Activated effector memory CD4-positive, alpha-beta T cell treated with anti-CD3 and anti-CD28 coated beads, Interleukin-2, amount 50 U/mL, for 16 hours (primary cell): ENCODE measurements around the gene SORBS1.
"Not testable (repeated sequence)": the region's sequence is repeated elsewhere in the genome, so short reads cannot be mapped to it uniquely, and the experiment has no call there.

Experiments used
- DNase-seq: peaks from one replicate; pipeline ENCODE4 v3.0.0-alpha.2; 2020

The SORBS1 gene

GRCh38 chr10:95480102-95480900, 80.9 kb downstream of the SORBS1 start:
- no peak for DNase-seq

- no peak for DNase-seq
These were observed 82.2 kb downstream of the SORBS1 start for GRCh38 chr10:95478935-95479334.

- no peak for DNase-seq
These were observed 83.0 kb downstream of the SORBS1 start for GRCh38 chr10:95478185-95478584.

- no peak for DNase-seq
These were observed 84.0 kb downstream of the SORBS1 start for GRCh38 chr10:95477175-95477520.

DNA sequence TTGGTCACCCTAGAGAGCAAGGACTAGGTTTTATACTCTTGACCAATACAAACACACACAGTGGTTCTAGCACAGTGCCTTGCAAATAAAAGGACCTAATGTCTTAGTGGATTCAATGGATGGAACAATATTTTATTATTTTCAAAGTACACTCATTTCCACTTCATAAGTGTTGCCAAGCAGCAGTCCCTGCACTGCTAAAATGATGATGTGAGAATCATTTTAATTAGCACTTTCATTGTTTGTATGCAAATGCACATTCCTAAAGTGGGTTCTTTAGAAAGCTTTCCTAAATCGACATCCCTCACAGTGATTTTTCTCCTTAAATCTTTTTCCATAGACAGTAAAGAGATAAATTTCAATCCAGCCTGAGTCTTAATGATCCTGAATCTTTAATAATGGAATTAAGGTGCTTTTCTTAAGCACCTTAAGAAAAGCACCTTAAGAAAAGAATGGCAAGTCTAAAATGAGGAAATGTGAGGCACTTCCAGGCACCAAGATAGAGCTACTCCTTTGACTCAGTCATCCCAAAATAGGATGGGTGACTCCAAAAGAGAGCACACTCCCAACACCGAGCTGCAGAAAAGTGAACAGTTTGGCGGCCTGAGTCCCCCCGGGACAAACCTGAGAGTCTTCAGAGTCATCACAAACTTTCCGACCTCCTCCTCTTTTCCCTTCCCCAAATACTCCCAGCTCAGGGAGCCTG, 84.5 kb downstream of the SORBS1 start:
- no peak for DNase-seq

DNA sequence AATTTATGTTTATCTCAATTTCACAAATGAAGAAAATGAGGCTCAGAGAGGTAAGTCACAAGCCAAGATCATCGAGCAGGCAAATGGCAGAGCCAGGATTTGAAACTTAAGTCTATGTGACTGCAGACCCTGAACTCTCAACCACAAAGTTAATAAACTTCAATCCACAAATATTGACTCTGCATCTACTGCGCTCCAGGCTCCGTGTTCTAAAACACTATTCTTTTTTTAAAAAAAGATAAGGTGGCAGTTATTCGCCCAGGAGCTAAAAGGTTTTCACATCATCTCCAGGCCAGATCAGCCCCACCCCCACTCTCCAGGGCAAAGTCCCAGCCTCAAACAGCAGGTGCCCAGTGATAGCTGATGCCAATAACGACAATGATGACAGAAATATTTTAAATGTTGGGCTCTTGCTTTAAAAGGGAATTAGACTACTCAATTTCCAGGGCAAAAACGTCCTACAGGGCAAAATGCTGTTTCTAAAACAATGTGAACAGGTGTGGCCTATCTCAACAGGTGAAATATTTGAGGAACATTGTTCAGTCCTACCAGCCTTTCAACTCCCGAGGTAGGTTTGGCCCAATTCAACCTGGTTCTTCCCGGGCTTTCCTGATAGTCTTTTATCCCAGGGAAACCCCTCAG, 85.2 kb downstream of the SORBS1 start:
- DNase-seq: no peak

DNA sequence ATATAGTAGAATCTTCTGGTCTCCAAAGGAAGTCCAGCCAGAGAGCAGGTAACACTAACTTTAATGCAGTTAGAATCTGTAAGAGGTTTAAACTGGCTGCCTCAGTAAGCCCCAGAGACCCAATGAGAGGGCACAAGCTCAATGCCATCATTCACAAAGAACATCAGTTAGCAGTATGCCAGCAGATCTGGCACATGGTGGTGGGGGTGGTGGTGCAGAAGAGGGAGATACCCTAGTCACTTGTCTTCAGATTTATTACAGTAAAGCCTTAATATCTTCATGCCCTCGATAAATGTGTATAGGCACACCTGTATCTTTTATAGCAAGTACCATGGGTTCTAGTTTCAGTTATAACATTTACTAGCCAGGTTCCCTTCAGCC, 86.2 kb downstream of the SORBS1 start:
- DNase-seq: no peak

GRCh38 chr10:95474228-95475002, 86.8 kb downstream of the SORBS1 start:
- DNase-seq: no peak

DNA sequence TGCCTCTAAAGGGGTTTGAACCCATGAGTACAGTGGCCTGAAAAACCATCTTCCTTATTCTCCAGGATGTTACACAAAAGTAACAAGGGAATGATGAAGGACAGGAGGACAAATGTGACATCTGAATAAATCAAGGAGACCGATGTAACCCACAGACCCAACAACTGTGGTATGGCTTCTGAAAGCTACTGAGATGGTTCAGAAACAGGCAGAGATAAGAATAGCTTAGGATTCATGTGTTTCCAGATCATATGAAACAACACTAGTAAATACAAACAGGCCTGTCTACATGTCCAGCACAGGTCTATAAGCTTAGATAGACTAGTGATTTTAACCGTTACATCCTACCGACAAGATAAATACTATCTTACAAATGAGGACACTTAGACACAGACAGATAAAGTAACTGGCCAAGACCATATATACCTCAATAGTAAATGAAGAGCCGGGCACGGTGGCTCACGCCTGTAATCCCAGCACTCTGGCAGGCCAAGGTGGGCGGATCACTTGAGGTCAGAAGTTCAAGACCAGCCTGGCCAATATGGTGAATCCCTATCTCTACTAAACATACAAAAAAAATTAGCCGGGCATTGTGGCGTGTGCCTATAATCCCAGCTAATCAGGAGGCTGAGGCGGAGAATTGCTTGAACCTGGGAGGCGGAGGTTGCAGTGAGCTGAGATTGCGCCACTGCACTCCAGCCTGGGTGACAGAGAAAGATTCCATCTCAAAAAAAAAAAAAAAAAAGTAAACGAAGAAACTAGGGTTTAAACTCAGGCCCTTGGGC, 88.7 kb downstream of the SORBS1 start:
- DNase-seq: no peak

- DNase-seq: no peak
These were observed 91.5 kb downstream of the SORBS1 start for GRCh38 chr10:95469676-95470075.

- DNase-seq: no peak
These were observed 91.9 kb downstream of the SORBS1 start for GRCh38 chr10:95469251-95469650.

- DNase-seq: not testable (repeated sequence)
These were observed 93.5 kb downstream of the SORBS1 start for GRCh38 chr10:95467642-95468041.

DNA sequence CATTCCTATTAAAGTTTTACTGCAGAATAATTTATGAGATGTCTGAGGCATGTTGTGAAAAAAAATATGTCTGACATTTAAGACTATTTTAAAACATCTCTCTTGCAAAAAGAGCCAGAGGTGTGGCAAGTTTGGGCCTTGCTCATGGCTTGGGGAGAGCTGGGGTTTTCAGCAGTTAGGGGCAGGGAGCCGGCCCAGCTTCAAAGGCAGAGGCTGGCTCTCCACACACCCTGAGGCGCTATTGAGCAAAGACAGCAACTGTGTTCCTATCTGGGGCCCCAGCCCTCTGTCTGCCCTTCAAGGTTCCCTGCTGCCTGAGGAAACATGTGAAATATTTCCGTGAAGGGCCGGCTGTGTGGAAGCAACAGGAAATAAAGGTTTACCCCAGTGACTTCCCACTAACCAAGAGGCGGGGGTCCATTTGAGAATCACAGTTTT, 94.0 kb downstream of the SORBS1 start:
- no peak for DNase-seq

DNA sequence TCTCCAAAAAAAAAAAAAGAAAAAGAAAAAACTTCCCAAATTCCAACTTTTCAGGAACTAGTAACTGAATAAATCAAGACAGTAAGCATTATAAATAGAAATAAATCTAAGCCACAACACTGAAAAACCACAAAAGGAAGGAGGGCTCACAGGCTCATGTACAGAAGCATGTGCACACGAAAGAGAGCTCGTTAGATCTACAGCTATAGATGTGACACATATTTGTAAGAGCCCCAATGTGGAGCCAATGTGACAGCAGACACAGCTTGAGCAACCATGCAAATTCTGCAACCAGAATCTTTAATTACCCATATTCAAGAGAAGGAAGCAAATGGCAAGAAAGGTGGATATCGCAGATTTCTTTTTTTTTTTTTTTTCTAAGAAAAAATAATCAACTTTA, 94.7 kb downstream of the SORBS1 start:
- DNase-seq: no peak

GRCh38 chr10:95464280-95464679, 96.9 kb downstream of the SORBS1 start:
- no peak for DNase-seq

DNA sequence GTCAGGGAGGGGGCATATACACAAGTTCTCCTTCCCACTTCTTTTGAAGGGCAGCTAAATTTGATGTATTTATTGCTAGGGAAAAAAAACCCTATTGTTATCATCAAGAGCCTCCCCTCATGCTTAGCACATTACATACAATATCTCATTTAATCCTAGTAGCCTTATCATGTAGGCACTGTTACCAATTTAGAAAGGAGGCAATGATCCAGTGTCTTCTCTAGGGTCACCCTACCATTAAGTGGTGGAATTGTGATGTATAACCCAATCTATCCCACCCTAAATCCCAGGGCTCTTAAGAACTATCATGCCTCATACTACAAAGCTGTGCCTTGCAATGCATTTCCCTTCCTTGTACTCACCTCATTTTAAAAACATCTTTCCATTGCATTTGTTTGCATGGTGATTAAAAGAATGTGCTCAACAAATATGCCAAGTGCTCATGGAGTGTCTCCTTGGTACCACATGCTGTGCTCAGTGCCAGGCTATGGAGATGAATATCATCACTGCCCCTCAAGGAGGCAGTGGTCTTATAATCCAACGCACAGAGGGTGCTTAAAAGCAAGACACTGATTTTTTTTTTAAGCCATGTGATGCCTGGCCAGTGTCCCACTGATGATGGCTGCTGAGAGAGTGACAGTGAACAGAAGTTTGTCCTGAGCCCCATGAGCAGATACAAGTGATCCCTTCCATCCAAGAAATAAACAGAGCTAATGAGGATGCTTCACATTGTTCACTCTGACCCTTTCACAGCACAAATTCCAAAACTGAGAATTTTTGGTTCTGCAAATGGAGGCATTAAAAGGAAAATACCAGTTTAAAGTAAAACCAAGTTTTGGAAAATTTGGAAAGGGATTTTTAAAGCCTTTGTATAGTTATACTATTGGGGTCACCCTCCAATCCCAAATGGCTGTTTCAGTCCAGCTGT, 98.2 kb downstream of the SORBS1 start:
- no peak for DNase-seq

DNA sequence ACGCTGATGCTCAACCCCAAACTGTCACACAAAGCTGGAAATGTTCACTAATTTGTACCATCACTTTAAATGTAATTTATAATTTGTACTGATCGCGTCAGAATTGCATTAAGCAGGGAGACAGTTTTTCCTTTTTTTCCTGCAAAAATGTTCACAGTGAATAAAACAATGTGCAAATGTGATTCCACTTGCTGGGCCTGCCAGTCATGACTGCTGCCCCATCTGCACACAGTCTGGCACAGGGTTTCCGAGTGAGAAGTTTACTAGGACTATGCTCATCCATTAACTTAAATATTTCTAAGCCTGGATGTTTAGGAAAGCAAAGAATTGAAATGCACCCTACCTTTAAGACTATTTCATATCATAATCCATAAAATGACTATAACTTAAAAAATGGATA, 99.6 kb downstream of the SORBS1 start:
- no peak for DNase-seq

DNA sequence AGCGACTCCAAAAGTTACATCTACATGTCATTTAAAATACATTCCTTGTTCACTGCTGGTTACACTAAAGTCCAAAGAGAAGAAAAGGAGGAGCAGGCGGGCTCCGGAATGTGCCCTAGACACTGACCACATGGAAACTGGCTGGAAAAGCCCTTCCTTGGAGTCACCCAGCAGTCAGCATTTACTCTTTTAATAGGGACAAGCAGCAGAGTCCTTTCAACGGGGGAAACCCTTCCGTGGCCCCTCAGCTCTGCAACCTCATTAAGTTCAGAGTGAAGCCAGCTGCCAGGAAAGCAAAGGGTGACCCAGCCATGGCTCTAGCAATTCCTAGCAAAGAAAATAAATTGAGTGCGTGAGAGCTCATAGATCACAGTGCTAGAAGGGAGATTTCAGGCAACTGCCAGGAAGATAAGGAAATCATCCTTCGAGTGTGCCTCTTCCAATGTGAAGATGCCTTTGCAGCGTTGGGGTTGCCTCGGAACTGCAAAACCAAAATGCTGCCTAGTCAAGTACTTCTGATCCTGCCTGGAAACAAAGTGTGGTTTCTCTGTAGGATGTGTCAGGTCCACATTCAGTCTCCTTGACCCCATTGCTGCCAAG, 101.6 kb downstream of the SORBS1 start:
- DNase-seq: no peak

DNA sequence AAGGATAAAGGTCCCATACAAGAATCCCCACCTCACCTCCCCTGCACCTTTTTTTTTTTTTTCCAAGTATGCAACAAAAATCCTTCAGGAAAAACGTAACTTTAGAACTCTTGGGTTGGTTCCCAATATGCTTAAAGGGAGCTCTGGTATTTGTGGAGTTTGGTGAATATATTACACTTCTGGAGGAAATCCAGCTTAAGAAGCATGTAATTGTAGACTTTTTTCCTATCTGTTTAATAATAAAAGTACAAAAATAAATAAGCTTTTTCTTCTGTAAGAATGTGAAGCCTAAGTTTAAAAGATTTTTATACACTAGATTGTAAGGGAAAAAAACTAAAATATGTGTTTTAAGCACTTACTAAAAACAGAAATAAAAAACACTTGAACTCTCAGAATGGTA, 102.3 kb downstream of the SORBS1 start:
- no peak for DNase-seq

DNA sequence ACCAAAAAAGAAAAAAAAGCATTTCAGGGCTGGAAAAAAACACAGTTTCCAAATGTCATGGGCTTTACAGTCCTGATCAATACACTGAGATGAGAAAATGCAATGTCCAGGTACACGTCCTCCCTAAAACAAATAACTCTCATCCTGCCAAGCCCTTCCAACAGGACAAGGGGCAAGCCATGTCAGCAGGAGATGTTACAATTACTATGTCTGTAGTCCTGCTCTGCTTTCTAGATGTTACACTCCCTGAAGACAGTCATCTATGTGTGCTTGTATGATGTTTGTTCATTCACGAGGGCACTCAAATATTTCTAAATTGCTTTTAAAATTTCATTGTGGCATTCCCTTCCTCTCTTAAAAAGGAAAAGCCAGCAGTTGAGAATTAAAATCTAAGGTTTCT, 103.2 kb downstream of the SORBS1 start:
- no peak for DNase-seq

DNA sequence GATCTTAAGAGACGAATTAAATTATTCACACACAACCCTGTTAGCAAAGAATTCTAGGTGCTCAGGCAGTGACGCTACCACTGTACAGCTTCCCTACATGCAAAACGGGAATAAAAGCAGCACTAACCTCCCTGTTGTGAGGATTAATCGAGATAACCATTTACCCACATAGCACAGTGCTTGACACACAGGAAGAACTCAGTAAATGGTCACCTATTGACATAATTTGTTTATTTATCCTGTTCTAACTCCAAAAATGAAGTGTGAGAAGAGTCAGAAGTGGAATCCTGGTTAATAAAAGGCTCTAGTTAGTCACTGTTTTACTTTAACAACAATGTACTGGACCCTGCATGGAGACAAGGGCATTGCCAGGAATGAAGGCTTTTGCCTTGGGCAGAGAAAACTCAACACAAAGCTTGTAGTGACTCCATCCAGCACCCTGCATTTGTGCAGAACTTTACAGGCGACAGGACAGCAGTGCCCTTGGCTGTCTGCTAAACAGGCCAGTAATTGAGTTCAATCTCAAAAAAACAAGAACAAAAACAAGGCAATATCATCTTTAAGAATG, 103.8 kb downstream of the SORBS1 start:
- no peak for DNase-seq
